Activated T-cell treated with anti-CD3 and anti-CD28 coated beads, Interleukin-2, amount 50 U/mL, for 4 hours (primary cell): ENCODE data around the gene RHBDD2. TPM values are rescaled to one million over a fixed set of nuclear protein-coding genes. Genes with fewer than 3 reads are reported as not detected.
"Not testable (repeated sequence)": the region's sequence is repeated elsewhere in the genome, so short reads cannot be mapped to it uniquely, and the experiment has no call there.

Experiments used
- ATAC-seq, 2 donors: fragments of 200-7000 bp; cut with Tn5 transposase; one replicate each; pipeline ENCODE4 v1.10.0; 2021
- DNase-seq: peaks from one replicate; pipeline ENCODE4 v3.0.0-alpha.2; 2020
- H3K27me3 Mint-ChIP-seq: one replicate; pipeline ENCODE4 v1.8.0; 2021; ENCODE audit warnings: low read depth, mixed read lengths
- H3K36me3 Mint-ChIP-seq: one replicate; pipeline ENCODE4 v1.8.0; 2022; ENCODE audit warnings: mixed read lengths; ENCODE audit not compliant: insufficient read depth
- H3K4me1 Mint-ChIP-seq: one replicate; pipeline ENCODE4 v1.8.0; 2021; ENCODE audit warnings: low read depth, mixed read lengths
- H3K4me3 Mint-ChIP-seq: one replicate; pipeline ENCODE4 v1.8.0; 2021; ENCODE audit warnings: mild to moderate bottlenecking, moderate library complexity, mixed read lengths
- H3K9me3 Mint-ChIP-seq: one replicate; pipeline ENCODE4 v1.8.0; 2021; ENCODE audit warnings: mixed read lengths
- total RNA-seq, 3 donors: library from RNA; stranded (reverse); gene quantifications; one replicate each; pipeline ENCODE4 v1.2.1, GENCODE V29; 2021

RHBDD2 gene
- 10 to 100 TPM; 28.0 to 35.5 (median 33.3) TPM for total RNA-seq

GRCh38 chr7:75878769-75879611, at the start of gene RHBDD2:
RHBDD2 (plus strand) TSS chr7:75879034; CDS start chr7:75879083, 49 bp downstream.
- Mint-ChIP-seq H3K27me3 (no peaks in the 10 kb centered on the region), H3K9me3 (no peaks in the 10 kb centered on the region), H3K4me1 (peaks cover 30% of the 10 kb centered on the region), H3K4me3 (peak within 1 kb of the TSS; percentile 99), H3K36me3 (peaks cover 11% of the 10 kb centered on the region)
- DNase-seq (peak; percentile 98), ATAC-seq (peak; percentile 97 to 98)

GRCh38 chr7:75829656-75830055, 49.2 kb upstream of the RHBDD2 start:
- ATAC-seq, H3K9me3 Mint-ChIP-seq, H3K36me3 Mint-ChIP-seq, H3K27me3 Mint-ChIP-seq, H3K4me3 Mint-ChIP-seq, H3K4me1 Mint-ChIP-seq, DNase-seq: not testable (repeated sequence)

GRCh38 chr7:75830978-75831377, 47.9 kb upstream of the RHBDD2 start:
- ATAC-seq (no peak), DNase-seq (no peak)
- no peak overlapping the region for H3K4me3 Mint-ChIP-seq
- peaks cover 3% of the 10 kb centered on the region for H3K27me3 Mint-ChIP-seq
- no peaks in the 10 kb centered on the region for H3K4me1 Mint-ChIP-seq
- H3K9me3 Mint-ChIP-seq, result no peaks in the 10 kb centered on the region
- H3K36me3 Mint-ChIP-seq, result no peaks in the 10 kb centered on the region

- not testable (repeated sequence) for H3K27me3 Mint-ChIP-seq, ATAC-seq, DNase-seq, H3K4me1 Mint-ChIP-seq, H3K4me3 Mint-ChIP-seq, H3K9me3 Mint-ChIP-seq, H3K36me3 Mint-ChIP-seq
Measured at GRCh38 chr7:75833662-75834061, 45.2 kb upstream of the RHBDD2 start.

GRCh38 chr7:75835688-75836285, 43.0 kb upstream of the RHBDD2 start:
- H3K36me3 Mint-ChIP-seq, result no peaks in the 10 kb centered on the region
- ATAC-seq, result no peak
- no peak for DNase-seq

GRCh38 chr7:75836798-75837197, 42.0 kb upstream of the RHBDD2 start:
- H3K4me3 Mint-ChIP-seq, result no peak overlapping the region
- ATAC-seq (no peak), DNase-seq (no peak)
- no peaks in the 10 kb centered on the region for H3K4me1 Mint-ChIP-seq
- H3K9me3 Mint-ChIP-seq, result no peaks in the 10 kb centered on the region
- no peaks in the 10 kb centered on the region for H3K27me3 Mint-ChIP-seq
- H3K36me3 Mint-ChIP-seq, result no peaks in the 10 kb centered on the region

More at GRCh38 chr7:75835688-75836285, 43.0 kb upstream of the RHBDD2 start:
- peaks cover 3% of the 10 kb centered on the region for H3K27me3 Mint-ChIP-seq
- H3K4me3 Mint-ChIP-seq, result no peak overlapping the region
- no peaks in the 10 kb centered on the region for H3K9me3 Mint-ChIP-seq
- H3K4me1 Mint-ChIP-seq, result no peaks in the 10 kb centered on the region

- not testable (repeated sequence) for DNase-seq, H3K9me3 Mint-ChIP-seq, ATAC-seq, H3K4me3 Mint-ChIP-seq, H3K27me3 Mint-ChIP-seq, H3K36me3 Mint-ChIP-seq
- peaks cover 11% of the 10 kb centered on the region for H3K4me1 Mint-ChIP-seq
Measured at GRCh38 chr7:75838281-75838930, 40.4 kb upstream of the RHBDD2 start.

- H3K4me3 Mint-ChIP-seq, result no peak overlapping the region
- DNase-seq, result no peak
- no peaks in the 10 kb centered on the region for H3K36me3 Mint-ChIP-seq
- no peak for ATAC-seq
- no peaks in the 10 kb centered on the region for H3K9me3 Mint-ChIP-seq
- peaks cover 14% of the 10 kb centered on the region for H3K4me1 Mint-ChIP-seq
- no peaks in the 10 kb centered on the region for H3K27me3 Mint-ChIP-seq
Measured at GRCh38 chr7:75840029-75840428, 38.8 kb upstream of the RHBDD2 start.

- Mint-ChIP-seq H3K9me3 (no peaks in the 10 kb centered on the region), H3K4me3 (peak overlapping the region; percentile 54), H3K27me3 (no peaks in the 10 kb centered on the region), H3K36me3 (no peaks in the 10 kb centered on the region), H3K4me1 (peaks cover 14% of the 10 kb centered on the region)
- DNase-seq (no peak), ATAC-seq (peak; percentile 91 to 93)
Measured at GRCh38 chr7:75842836-75843446, 35.9 kb upstream of the RHBDD2 start.

GRCh38 chr7:75843613-75844116, 35.2 kb upstream of the RHBDD2 start:
- ATAC-seq, result no peak
- H3K4me1 Mint-ChIP-seq, result peaks cover 14% of the 10 kb centered on the region
- H3K9me3 Mint-ChIP-seq, result no peaks in the 10 kb centered on the region
- no peak overlapping the region for H3K4me3 Mint-ChIP-seq
- no peaks in the 10 kb centered on the region for H3K27me3 Mint-ChIP-seq
- no peak for DNase-seq
- H3K36me3 Mint-ChIP-seq, result no peaks in the 10 kb centered on the region

- peaks cover 14% of the 10 kb centered on the region for H3K4me1 Mint-ChIP-seq
- no peaks in the 10 kb centered on the region for H3K36me3 Mint-ChIP-seq
- H3K27me3 Mint-ChIP-seq, result no peaks in the 10 kb centered on the region
- H3K9me3 Mint-ChIP-seq, result no peaks in the 10 kb centered on the region
- ATAC-seq (no peak), DNase-seq (no peak)
- H3K4me3 Mint-ChIP-seq, result no peak overlapping the region
Measured at GRCh38 chr7:75844158-75844557, 34.7 kb upstream of the RHBDD2 start.

- DNase-seq, H3K27me3 Mint-ChIP-seq, H3K36me3 Mint-ChIP-seq, ATAC-seq, H3K9me3 Mint-ChIP-seq, H3K4me3 Mint-ChIP-seq: not testable (repeated sequence)
- peaks cover 14% of the 10 kb centered on the region for H3K4me1 Mint-ChIP-seq
Measured at GRCh38 chr7:75845132-75845531, 33.7 kb upstream of the RHBDD2 start.

GRCh38 chr7:75847707-75848106, 31.1 kb upstream of the RHBDD2 start:
- Mint-ChIP-seq H3K4me3 (no peak overlapping the region), H3K36me3 (no peaks in the 10 kb centered on the region), H3K4me1 (peaks cover 10% of the 10 kb centered on the region), H3K27me3 (no peaks in the 10 kb centered on the region), H3K9me3 (no peaks in the 10 kb centered on the region)
- no peak for ATAC-seq
- DNase-seq, result no peak

GRCh38 chr7:75849573-75849972, 29.3 kb upstream of the RHBDD2 start:
- H3K27me3 Mint-ChIP-seq, result peaks cover 3% of the 10 kb centered on the region
- no peaks in the 10 kb centered on the region for H3K9me3 Mint-ChIP-seq
- H3K36me3 Mint-ChIP-seq, result no peaks in the 10 kb centered on the region
- no peak overlapping the region for H3K4me3 Mint-ChIP-seq
- DNase-seq, result no peak
- H3K4me1 Mint-ChIP-seq, result no peaks in the 10 kb centered on the region
- no peak for ATAC-seq
